HG02973 (cell line): Measurements from ENCODE around the gene HSD11B2.

Source experiments
- ATAC-seq: cut with Tn5 transposase; IDR thresholded peaks from one replicate; pipeline ENCODE4 v1.9.1; 2021; ENCODE audit warnings: moderate library complexity; ENCODE audit not compliant: unreplicated experiment

HSD11B2 gene

DNA sequence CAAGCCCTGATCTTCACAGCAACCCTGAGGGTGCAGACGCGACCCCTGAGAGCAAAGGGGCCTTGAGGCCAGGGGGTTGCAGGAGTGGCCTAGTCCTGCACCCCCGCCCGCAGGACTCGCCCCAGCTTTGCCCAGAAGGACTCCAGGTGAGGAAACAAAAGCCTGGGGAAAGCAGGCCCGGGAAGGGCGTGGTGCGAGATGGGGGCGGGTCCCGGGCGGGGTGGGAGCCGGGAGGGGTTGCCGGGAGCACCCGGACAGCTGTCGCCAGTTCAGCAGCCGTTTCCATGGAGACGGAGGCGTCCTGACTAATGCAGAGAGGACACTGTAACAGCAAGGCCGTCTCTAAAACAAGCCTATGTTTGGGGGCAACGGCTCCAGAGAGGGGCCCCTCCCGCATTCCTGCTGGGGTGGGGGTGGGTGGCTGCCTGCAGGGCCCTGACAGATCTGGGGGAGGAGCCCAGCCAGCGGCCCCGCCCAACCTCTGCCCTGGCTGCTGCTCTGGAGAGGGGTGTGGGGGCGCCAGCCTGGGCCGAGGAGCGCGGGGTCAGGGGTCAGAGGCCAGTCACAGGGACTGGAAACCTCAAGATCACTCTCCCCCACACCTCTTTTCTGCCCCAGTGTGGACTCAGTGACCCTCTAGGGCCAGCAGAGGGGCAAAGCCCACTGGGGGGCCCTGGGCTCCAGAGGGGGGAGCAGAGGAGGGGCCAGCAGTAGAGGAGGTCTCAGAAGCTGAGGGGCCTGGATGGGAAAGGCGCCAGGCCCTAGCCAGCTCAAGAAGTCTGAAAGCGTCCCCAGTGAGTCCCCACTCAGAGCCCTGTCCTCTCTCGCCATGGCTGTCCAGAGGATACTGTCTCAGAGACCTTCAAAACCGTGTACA lies 34.5 kb upstream of the HSD11B2 start:
- ATAC-seq: no peak

- no peak for ATAC-seq
These were observed 33.7 kb upstream of the HSD11B2 start for GRCh38 chr16:67397036-67397801.

DNA sequence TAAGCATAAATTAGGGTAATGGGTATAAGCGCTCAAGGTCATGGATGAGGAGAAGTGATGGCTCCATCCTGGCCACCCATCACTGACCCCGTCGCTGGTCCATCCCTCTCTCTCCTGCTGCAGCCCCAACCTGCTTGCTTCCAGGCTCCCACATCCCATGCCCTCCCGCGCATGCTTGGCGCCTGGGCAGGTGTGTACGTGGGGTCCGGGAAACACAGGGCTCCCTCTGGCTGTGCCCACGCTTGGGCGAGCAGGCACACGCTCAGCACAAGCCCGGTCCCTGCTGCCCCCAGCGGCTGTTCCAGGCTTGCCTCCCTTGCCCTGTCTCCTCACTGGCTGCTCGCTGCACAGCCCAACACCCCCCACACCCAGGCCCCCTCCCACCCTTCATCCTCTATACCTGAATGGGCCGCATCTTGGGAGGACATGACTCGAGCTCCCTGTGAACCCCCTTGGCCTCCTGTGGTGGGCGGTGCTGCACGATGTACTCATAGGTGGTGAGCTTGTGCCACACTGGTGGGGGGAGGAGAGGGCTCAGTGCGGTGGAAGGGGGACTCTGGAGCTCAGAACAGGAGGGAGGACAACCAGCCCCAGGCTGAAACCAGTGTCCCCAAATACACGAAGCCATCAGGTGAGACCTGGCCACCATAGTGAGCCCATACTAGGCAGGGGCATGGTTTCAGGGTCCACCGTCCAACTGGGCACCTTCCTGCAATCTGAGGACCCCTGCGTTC lies 32.9 kb upstream of the HSD11B2 start:
- ATAC-seq: no peak

DNA sequence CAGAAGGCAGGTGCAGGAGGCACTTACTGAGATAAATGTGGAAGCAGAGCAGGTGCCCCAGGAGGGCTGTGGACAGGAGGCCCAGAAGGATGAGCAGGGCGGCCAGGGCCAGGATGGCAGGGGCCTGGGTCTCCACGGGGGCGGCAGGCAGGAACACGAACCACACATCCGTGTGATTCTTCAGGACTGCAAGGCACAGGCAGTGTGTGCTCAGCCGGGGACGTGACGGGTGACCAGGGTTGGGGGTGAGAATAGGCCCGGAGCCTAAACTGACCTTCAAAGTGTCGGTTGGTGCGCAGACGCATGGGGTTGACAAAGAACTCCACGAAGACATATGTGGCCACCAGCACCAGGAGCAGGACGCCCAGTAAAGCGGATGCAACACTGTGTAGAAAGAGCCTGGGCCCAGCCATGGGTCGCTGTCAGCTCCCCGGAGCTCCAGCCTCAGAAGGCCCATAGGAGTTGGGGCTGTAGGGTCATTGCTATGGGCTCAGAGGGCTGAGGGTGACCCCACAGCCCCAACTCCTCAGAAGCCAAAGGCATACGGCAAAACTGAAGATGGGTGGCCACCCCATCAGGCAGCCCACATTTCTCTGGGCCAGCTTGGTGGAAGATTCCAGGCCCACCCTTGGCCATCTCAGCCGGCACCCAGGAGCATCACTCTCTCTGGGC lies 32.2 kb upstream of the HSD11B2 start:
- no peak for ATAC-seq

GRCh38 chr16:67399218-67399733 lies 31.6 kb upstream of the HSD11B2 start:
- ATAC-seq: no peak

- ATAC-seq: no peak
These were observed 30.9 kb upstream of the HSD11B2 start for GRCh38 chr16:67399749-67400704.

GRCh38 chr16:67400901-67401300 lies 30.0 kb upstream of the HSD11B2 start:
- ATAC-seq: no peak

DNA sequence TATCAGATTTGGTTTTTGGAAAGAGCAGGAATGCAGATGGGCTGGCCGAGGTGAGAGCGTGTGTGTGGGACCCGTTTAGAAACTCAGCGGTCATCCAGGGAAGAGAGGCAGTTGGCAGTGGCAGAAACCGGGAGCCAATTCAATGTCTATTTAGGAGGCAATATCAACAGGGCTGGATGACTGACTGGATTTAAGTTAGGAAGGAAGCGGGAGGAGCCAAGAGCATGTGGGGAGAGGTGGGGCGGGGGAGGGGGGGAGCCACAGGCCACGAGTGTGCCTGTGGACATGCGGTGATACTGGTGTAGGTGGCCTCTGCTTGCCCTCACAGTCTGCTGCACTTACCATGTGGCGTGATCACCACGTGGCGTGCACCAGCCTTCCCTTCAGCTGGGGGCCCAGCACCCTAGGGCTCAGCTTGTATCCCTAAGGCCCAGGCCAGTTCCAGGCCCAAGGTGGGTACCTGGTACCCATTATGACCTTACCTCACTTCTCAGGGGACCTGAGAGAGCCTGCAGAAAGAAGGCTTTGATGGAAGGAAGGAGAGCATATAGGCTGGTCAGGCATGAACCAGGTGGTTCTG lies 26.9 kb upstream of the HSD11B2 start:
- ATAC-seq: no peak

GRCh38 chr16:67404740-67405226 lies 26.1 kb upstream of the HSD11B2 start:
- ATAC-seq: no peak

DNA sequence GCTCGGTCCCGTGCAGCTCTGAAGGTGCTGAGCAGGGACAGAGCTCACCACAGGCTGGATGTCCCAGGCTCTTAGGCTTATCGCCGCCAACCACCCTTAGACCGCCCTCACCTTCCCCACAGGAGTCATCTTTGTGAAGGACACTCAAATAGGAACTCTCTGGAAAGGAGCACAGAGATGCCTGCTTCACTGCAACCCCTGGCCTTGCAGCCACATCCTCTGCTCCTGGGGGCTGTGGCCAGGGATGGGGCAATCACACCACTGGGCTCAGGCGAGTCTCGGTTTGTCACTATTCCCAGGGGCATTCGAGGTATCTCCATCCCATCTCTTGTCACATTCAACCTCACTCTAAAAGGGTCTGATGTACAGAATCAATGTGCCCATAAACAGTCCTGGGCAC lies 25.6 kb upstream of the HSD11B2 start:
- ATAC-seq: no peak

GRCh38 chr16:67406111-67406971 lies 24.6 kb upstream of the HSD11B2 start:
- ATAC-seq: no peak

GRCh38 chr16:67407176-67407787 lies 23.6 kb upstream of the HSD11B2 start:
- no peak for ATAC-seq

DNA sequence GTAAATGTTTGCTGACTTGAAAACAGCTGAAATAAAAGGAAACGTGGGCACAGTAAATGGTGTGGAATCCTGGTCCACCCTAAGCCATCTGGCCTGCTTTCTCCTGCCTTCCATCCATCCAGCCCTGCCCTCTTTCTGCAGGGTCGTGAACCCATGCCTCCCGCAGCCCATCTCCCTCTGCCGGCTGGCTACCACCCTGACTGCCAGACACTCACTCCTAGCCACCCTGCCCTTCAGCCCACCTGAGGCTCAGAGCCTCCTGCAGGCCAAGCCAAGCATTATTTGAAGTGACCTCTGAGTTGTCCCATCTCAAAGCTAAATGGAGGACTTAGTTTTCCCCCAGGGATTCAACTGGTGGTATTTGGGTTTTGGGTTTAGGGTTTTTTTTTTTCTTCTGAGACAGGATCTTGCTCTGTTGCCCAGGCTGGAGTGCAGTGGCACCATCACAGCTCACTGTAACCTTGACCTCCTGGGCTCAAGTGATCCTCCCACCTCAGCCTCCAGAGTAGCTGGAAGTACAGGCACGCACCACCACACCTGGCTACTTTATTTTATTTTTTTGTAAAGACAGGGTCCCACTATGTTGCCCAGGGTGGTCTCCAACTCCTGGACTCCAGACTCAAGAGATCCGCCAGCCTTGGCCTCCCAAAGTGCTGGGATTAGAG lies 23.0 kb upstream of the HSD11B2 start:
- ATAC-seq: no peak

DNA sequence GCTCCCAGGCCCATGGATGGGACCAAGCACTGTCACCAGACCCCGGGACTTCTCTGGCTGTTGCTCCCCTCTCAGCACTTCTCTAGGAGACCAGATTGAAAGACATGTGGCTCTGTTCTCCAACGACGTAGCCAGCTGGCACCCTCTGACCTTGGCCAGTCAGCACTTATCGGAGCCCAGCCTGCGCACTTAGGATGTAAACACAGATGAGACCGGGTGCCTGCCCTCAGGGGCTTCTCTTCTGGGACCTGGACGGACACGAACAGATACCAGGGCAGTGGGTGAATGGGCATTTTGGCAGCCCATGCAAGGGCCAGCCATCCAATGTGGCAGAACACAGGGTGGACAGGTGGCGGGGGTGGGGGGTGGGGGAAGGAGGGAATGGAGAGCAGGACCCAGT lies 21.3 kb upstream of the HSD11B2 start:
- no peak for ATAC-seq

DNA sequence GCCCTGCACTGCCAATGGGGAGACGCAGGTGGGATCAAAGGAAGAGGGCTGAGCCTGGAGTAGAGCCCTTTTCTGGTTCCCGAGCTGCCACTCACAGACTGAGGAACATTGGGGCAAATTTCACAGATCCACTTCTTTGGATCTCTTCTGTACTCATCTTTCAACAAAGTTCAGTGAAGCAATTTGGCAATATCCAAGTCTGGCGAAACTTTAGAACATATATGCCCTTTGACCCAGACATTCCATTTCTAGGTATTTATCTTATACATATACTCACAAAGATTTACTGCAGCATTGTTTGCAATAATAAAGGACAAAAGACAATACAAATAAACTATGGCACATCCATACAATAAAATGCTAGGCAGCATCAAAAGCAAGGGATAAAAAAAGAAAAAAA lies 19.6 kb upstream of the HSD11B2 start:
- no peak for ATAC-seq

GRCh38 chr16:67412294-67412693 lies 18.6 kb upstream of the HSD11B2 start:
- no peak for ATAC-seq
